ENCODE measurements around the gene CNGA3. TPM values are rescaled to one million over a fixed set of nuclear protein-coding genes. Genes with fewer than 3 reads are reported as not detected.

Gene CNGA3
- total and polyA plus RNA-seq, 2 donors (not counting 3 experiments of a cell fraction or from before 2014, with no cell fraction given): not detected

DNA sequence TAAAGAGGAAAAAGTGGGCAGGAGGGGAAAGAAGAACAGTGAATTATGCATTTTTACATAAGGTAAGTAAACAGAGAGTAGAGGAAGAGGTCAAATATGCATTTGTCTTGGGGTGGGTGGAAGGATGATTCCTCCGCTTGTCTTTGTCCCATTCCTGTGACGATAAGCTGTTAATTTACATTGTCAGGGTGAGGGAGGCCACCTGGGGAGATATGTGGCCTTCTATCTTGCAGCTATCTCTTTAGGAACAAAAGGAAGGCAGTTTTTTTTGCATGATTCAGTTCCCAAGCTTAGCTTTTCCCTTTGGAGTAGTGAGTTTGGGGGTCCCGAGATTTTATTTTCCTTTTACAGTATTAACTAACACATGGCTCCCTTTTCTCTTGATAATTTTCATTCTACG is 96.2 kb downstream of the CNGA3 start:
- dilution Hi-C loops (cut with MboI; ENCODE audit: extremely low pct_ligation_motif_present, low sequenced_read_pairs): no loop called here
- TF ChIP-seq FOS (IDR thresholded peaks at IDR 0.05; ENCODE audit: borderline replicate concordance, insufficient read depth, low read length) (no peak), MAX (IDR thresholded peaks at IDR 0.05; ENCODE audit: insufficient read depth, insufficient read length) (no peak), POLR2A (IDR thresholded peaks at IDR 0.05; ENCODE audit: low read depth, low read length) (no peak), JUN (IDR thresholded peaks at IDR 0.05; ENCODE audit: borderline replicate concordance, insufficient read depth, insufficient read length, low read depth) (no peak), POLR2AphosphoS5 (IDR thresholded peaks at IDR 0.05; ENCODE audit: insufficient read depth, low read depth, low read length) (no peak), MYC (IDR thresholded peaks at IDR 0.05; ENCODE audit: low read depth, low read length) (no peak), EZH2 (IDR thresholded peaks at IDR 0.05; ENCODE audit: borderline replicate concordance, low read depth, low read length, severe bottlenecking) (no peak), GATA2 (IDR thresholded peaks at IDR 0.05; ENCODE audit: insufficient read depth, insufficient read length, low read depth, low read length) (no peak)
- TF ChIP-seq, protein P1, sequence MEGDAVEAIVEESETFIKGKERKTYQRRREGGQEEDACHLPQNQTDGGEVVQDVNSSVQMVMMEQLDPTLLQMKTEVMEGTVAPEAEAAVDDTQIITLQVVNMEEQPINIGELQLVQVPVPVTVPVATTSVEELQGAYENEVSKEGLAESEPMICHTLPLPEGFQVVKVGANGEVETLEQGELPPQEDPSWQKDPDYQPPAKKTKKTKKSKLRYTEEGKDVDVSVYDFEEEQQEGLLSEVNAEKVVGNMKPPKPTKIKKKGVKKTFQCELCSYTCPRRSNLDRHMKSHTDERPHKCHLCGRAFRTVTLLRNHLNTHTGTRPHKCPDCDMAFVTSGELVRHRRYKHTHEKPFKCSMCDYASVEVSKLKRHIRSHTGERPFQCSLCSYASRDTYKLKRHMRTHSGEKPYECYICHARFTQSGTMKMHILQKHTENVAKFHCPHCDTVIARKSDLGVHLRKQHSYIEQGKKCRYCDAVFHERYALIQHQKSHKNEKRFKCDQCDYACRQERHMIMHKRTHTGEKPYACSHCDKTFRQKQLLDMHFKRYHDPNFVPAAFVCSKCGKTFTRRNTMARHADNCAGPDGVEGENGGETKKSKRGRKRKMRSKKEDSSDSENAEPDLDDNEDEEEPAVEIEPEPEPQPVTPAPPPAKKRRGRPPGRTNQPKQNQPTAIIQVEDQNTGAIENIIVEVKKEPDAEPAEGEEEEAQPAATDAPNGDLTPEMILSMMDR (IDR thresholded peaks at IDR 0.05; ENCODE audit: extremely low read depth in 1 of 2, insufficient read depth in 1 of 2, low read depth in 1 of 2, low read length in 2 of 2): no peak

More for the DNA sequence above, 96.2 kb downstream of the CNGA3 start:
- no peaks in the 10 kb centered on the region for H3K36me3 ChIP-seq (ENCODE audit: control insufficient read depth in 2 of 2, extremely low read depth in 1 of 2, insufficient read depth in 2 of 2, low read length in 2 of 2)
- no peak overlapping the region for H3K4me3 ChIP-seq (replicated peaks in 1 of 3; ENCODE audit: insufficient read depth in 1 of 3, low read depth in 1 of 3, low read length in 3 of 3)
- intact Hi-C loops (cut with micrococcal nuclease): no loop called here
- H3K27me3 ChIP-seq (ENCODE audit: control insufficient read depth in 2 of 2, insufficient read depth in 2 of 2, low read length in 2 of 2): no peaks in the 10 kb centered on the region
- FAIRE-seq: no peak
- peaks cover 21% of the 10 kb centered on the region for H3K79me2 ChIP-seq (ENCODE audit: control insufficient read depth, insufficient read depth, low read length)
- peaks cover 16% of the 10 kb centered on the region for H3K4me1 ChIP-seq (ENCODE audit: control insufficient read depth, extremely low read depth, insufficient read depth, low read length)
- H3K9me1 ChIP-seq (replicated peaks; ENCODE audit: control insufficient read depth, extremely low read depth, insufficient read depth, low read length): no peaks in the 10 kb centered on the region
- no peaks in the 10 kb centered on the region for H4K20me1 ChIP-seq (replicated peaks; ENCODE audit: control insufficient read depth, extremely low read depth, insufficient read depth, low read length)
- H2AFZ ChIP-seq (ENCODE audit: low read depth, low read length): no peak overlapping the region
- H3K9me3 ChIP-seq (replicated peaks; ENCODE audit: control insufficient read depth, insufficient read depth, low read length): no peaks in the 10 kb centered on the region
- no TSS peak for BruUV-seq (replicated peaks)
- no peak overlapping the region for H3K4me2 ChIP-seq (ENCODE audit: insufficient read depth, low read length)
- no peak for DNase-seq (ENCODE audit: low read depth, low spot score)
- no peak overlapping the region for H3K9ac ChIP-seq (replicated peaks; ENCODE audit: extremely low read depth, insufficient read depth, low read length)
- ChIA-PET CTCF (interaction anchor here (1.0 kb wide), 1 partner anchor 77 kb away, joined by 3 read pairs; no protein-coding TSS in a partner anchor), POLR2A (no interaction called here)
- H3K27ac ChIP-seq (ENCODE audit: insufficient read depth, low read depth, low read length): no peak overlapping the region
